Eye (tissue), 1 donor: ENCODE results near the gene MCCC2.
"Not testable (repeated sequence)": the region's sequence is repeated elsewhere in the genome, so short reads cannot be mapped to it uniquely, and the experiment has no call there.

ENCODE experiments used
- DNase-seq: peaks from one replicate; pipeline ENCODE4 v3.0.0-alpha.2; 2015

The MCCC2 gene

DNA sequence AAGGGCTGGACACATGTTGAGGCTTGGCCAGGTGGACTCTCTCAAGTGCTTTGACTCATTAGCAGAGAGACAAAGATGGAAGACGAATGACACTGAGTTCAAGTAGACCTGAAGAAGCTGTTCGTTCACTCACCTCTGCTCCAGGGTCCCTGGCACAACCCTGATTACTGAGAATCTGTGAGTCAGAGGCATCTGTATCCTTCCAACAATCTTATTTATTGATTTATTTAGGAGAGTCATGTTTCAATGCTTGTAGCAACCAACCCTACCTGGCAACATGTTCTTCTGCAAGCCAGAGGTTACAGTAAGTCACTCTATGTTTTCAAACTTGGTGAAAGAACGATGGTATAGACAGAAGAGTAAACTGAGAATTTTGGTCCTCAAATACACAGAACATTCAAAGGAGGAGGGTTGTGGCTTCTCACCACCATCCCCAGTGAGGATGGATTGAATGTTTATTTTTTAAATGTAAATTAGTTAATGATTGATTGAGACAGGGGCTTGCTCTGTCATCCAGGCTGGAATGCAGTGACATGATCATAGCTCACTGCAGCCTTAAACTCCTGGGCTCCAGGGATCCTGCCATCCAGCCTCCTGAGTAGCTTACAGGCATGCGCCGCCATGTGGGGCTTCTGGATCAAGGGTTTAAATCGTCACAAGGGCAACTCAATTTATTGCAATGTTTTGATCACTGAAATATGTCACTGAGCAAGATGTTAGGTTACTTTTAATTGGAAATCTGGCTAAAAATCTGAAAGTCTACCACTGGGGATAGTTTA, 76.2 kb downstream of the MCCC2 start:
- no peak for DNase-seq

DNA sequence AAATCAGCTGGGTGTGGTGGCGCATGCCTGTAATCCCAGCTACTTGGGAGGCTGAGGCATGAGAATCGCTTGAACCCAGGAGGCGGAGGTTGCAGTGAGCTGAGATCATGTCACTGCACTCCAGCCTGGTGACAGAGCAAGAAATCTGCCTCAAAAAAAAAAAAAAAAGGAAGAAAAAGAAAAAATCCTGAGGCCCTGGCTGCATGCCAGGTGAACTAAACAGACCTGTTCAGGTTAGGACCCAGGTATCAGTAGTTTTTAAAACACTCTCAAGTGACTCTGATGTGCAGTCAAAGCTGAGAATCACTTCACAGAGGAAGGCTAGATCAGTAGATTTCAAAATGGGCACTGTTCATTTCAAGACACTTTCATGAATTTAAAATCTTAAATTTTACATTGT, 77.5 kb downstream of the MCCC2 start:
- DNase-seq = not testable (repeated sequence)

DNA sequence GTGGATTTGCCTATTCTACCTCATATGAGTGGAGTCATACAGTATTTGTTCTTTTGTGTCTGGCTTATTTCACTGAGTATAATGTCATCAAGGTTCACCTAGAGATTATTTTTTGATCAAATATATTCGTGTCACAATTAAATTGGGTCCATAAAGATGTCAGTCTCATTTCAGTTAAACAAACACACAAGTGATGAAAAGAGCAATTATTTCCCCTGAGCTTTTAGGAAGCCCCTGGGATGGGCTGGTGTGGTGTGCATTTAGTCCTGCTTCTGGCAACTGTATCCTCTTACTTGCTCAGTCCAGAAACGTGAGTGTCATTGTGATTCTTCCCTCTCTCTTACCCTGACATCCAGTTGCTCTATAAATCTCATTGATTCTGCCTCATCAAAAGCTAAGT, 79.2 kb downstream of the MCCC2 start:
- DNase-seq = peak; percentile 10

DNA sequence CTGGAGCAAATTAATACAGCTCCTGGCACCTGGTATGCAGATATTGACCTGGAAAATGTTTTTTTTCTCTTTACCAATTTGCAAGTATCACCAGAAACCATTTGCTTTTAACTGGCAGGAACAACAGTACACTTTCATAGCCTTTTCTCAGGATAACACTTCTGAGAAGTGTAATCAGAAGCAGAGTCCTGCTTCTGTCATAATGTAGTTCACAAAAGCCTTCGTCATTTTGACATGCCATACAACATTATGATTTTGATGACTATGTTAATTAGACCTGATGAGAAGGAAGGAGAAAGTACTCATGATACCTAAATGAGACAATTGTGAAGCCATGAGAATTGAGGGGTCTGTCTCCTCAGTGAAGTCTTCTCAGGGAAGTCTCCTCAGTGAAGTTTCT, 90.8 kb downstream of the MCCC2 start:
- DNase-seq = no peak

DNA sequence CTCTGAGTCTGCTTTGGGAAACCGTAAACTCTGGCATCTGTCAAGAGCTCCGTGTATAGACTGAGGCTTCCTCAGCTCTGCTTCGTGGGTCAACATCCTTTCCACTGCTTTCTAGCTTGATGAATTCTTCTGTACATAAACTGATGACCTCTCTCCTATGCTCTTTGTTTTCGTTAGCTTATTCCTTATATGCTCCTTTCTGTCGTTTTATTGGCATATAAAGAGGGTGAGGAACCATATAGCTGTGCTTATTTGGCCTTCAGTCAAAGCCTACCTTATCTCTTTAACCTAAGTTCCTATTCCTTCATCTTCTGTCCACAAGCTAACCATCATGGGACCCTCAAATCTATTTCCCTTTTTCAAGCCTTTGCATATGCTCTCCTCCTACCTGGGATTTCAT, 92.6 kb downstream of the MCCC2 start:
- no peak for DNase-seq

DNA sequence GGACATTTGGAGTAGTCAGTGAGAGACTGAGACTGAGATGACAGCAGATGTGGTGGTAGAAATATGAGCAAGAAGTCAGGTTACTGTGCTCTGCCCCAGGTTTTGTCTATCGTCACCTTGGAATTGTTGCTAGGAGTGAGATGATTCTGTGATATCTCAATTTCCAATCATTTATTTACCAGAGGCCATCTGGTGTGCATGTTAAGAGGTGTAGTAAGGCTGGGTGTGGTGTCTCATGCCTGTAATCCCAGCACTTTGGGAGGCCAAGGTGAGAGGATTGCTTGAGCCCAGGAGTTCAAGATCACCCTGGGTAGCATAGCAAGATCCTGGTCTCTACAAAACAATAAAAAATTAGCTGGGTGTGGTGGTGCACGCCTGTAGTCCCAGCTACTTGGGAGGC, 93.4 kb downstream of the MCCC2 start:
- DNase-seq = no peak

DNA sequence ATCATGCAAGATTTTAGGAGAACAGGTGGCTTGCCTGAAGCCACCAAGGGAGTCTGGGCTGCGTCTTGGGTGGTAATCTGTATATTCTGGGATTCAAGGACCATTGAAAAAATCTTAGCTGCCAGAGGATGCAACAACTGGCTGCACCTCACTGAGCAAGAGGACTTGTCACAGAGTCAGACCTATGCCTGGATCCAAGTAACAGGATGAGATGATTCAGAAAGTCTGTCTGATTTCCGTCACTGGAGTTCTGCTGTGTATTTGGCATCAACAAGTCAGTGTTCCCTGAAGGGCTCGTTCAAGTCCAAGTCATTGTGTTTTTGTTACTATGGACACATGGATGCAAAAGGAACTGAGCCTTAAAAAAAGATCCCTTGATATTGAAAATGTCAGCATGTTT, 94.2 kb downstream of the MCCC2 start:
- DNase-seq = no peak

DNA sequence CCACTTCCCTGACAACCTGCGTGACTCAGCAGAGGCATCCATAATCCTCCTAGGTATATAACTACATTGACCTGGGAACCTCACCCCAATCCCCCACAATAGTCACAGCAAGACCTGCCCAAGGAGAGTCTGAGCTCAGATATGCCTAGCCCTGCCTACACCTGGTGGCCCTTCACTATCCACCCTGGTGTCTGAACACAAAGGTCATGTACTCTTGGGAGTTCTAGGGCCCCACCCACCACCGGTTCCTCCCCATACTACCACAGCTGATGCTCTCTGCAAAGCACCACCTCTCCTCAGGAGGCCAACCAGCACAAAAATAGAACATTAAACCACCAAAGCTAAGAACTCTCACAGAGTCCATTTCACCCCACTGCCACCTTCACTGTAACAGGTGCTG, 97.2 kb downstream of the MCCC2 start:
- no peak for DNase-seq

DNA sequence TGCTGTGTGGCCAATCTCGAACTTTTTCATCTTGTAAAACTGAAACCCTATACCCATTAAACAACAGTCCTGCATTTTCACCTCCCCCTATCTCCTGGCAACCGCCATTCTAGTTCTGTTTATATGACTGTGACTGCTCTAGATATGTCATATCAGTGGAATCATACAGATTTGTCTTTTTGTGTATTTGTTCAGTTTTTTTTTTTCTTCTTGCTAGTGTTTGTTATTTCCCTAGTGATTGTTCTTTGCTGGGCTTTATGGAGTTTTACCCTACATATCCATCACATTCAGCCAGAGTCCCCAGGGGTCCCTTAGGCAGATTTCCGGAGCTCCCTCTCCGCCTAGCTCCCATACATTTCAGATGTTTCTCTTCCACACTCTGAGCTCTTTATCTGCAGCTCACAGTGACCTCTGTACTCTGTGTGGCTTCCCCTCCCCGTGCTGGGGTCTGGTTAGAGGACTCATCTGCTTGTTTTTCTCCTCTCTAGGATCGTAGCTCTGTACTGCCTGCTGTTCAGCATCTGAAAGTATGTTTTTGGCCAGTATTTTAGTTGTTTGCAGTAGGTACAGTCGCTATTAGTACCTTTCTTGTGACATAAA, 106.8 kb downstream of the MCCC2 start:
- peak; percentile 45 for DNase-seq

DNA sequence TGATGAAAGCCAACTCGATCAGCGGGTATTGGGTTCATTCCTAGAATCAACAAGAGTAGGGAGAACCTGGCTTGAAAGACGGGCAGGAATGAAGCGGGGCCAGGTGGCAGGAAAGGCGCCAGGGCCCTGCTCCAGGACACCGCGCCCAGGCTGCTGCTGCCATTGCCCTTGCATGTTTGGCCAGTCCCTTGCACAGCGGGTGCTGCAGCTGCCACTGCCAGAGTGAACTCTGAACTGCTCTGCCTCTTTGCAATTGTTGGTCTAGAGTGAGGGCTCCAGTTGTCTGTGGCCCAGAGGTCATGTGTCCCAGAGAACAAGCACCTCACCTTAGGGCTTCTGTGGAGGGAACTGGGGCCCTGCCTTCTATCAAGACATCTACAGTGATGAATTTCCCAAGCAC, 107.9 kb downstream of the MCCC2 start:
- no peak for DNase-seq

DNA sequence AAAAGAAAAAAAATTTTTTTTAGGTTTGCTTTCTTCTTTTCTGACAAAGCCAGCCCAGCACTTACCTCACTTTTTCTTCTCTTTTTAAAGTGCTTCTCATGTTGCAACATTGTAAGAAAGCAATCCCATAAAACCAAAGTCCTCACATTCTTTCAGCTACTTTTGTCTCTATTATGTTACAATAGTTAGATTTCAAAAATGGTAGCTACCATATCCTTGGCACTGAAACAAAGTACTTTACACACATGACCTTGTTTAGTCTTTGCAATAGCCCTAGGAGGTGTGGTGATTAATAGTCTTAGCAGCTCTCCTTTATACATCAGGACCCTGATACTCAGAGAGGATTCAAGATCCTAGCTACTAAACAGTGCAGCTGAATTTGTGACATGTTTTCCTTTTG, 108.5 kb downstream of the MCCC2 start:
- DNase-seq = no peak

DNA sequence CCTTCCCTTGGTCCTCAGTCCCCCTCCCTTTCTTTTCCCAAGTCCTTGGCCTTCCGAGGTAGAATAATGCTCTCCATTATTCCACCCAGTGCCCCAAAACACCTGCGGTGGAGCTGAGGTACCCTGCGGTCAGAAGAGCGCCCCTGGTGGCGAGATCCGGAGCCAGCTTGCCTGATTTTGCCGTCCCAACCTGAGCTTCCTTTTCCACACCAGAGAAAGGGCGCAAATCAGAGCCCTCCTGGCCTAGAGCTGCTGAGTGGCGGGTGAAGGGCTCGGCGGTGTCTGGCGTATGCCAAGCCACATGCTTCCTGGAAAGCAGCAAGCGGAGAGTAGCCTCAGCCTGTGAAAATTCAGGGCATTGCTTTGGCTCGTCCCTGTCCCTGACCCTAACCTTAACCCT, 110.8 kb downstream of the MCCC2 start:
- DNase-seq = no peak

DNA sequence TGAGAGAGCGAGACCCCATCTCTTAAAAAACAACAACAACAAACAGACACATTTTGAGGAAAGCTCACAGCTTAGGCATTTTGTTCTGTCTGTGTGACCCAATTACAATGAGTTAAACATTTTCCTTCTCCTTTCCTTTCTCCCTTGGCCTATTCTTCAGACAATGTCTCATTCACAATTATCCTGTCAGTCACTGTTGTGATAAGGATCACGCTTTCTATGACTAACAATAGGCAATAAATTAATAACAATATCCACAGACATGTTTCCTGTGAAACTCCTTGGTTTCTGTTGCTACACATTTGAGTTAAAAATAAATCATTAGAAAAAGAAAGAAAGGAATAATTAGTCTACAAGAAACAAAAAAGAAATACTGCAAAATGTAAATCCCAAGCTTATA, 112.1 kb downstream of the MCCC2 start:
- DNase-seq = no peak

DNA sequence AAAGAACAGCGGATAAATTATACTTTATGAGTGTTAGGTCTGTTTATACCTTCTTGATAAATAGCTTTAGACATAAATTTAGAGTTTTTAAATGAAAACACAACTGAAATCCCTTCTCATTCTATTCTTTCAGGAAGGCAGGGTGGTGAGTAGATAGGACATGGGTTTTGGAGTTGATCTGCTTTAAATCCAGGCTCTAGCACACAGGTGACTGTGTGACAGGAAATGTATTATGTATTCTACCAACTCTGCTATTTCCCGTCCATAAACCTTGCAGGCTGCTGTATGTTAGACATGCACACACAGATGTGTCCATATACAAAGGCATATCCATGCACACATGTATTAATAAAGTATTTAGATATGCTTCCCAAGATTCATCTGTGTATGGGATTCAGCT, 112.6 kb downstream of the MCCC2 start:
- DNase-seq = no peak

DNA sequence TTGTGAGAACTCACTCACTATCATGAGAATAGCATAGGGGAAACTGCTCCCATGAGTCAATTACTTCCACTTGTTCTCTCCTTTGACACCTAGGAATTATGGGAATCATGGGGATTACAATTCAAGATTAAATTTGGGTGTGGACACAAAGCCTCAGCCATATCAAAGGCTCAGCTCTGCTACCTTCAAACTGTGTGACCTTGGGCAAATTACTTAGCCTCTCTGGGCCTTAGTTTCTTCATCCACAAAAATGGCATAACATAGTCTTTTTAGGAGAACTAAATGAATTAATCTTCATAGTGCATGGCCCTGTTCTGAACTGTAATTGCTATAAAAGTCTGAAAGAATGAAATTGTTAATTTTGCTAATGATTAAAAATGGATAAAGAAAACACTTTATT, 113.7 kb downstream of the MCCC2 start:
- DNase-seq = no peak

DNA sequence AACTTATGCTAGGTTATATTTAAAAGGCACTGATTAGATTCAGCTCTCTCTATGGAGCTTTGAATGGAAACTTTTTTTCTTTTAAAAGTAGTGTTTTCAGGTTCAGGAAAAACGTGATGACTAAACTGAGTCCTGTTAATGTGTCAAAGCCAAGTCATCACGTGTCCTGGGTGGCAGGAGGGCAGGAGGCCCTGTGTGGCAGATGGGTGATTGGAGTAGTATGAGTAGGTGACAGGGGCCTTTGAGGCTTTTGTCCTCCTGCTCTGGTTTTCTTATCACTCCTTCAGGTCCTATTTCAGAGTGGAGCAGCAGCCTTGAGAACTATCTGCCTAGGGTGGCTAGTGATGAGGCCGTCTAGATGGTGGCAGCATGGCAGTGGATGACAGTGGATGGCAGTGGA, 114.3 kb downstream of the MCCC2 start:
- no peak for DNase-seq

DNA sequence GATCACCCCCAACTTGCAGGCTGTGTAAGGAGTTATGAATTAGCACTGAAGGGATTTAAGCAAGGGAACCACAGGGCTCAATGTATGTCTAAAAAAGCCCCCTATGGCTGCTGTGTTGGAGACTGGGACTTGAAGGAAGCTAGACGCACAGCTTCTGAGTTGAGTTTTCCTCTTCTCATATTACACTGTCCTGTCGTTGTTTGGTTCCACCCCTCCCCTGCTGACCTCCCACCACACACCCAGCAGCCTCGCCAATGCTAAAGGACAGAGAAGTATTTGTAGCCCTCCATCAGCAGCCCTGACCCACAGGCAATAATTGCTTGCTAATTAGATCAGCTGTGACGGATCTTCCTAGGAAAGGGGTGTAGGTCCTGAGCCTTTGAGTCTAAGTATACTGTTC, 116.8 kb downstream of the MCCC2 start:
- DNase-seq = peak; percentile 12

DNA sequence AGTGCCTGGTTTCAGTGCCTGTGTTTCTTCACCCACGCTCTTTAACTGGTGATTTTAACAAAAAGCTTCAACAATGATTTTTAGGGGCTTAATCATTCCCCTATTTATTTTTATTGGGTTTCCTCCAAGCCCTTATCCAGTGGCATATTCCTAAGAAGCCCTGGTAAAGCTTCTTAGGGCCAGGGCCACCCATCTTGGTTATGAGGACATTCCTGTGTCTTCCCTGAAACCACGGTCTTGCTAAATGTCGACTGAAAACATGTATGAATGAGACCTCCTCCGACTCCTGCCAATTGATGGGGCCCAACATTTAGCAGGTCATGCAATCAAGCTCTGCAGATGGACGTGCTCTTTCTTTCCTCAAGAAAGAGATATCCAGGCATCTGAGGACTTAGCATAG, 118.3 kb downstream of the MCCC2 start:
- no peak for DNase-seq

DNA sequence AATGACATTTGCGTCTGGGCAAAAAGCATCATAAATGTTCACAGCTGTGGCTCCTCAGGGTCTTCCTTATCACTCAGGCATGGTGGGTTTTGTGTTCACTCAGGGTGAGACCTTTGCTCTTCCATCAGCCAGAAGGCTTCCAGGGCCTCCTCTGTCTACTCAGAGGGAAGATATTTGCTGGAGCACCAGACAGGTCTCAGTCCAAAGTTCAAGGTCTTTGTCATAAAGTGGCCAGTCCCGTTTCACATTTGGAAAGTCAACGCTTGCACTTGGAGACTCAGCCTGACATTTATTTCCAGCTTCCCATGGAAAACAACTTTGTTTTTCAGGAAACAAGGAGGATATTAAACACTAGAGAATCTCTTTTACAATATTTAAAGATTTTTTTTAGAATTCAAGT, 119.8 kb downstream of the MCCC2 start:
- no peak for DNase-seq
